Activated CD4-positive, alpha-beta T cell treated with anti-CD3 and anti-CD28 coated beads, Interleukin-2, Interleukin-4, amounts not matched to agents 100 ng/mL and 50 ng/mL, durations not matched to agents 16 hours and 8 hours (primary cell): ENCODE results near the gene SCYGR4.
"Not testable (repeated sequence)": the region's sequence is repeated elsewhere in the genome, so short reads cannot be mapped to it uniquely, and the experiment has no call there.

Source experiments
- DNase-seq: peaks from one replicate; pipeline ENCODE4 v3.0.0-alpha.2; 2020; ENCODE audit warnings: low spot score

SCYGR4 gene, protein sequence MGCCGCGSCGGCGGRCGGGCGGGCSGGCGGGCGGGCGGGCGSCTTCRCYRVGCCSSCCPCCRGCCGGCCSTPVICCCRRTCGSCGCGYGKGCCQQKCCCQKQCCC

GRCh38 chr2:227617316-227618230 lies at the start of gene SCYGR4:
TSS of gene SCYGR4 (plus strand) at chr2:227617498. CDS start at chr2:227617498, 0 bp downstream.
- DNase-seq, result no peak

GRCh38 chr2:227568852-227569169 lies 48.5 kb upstream of the SCYGR4 start:
- DNase-seq, result no peak

GRCh38 chr2:227570615-227571014 lies 46.7 kb upstream of the SCYGR4 start:
- DNase-seq, result no peak

GRCh38 chr2:227576110-227576509 lies 41.2 kb upstream of the SCYGR4 start:
- DNase-seq, result no peak

DNA sequence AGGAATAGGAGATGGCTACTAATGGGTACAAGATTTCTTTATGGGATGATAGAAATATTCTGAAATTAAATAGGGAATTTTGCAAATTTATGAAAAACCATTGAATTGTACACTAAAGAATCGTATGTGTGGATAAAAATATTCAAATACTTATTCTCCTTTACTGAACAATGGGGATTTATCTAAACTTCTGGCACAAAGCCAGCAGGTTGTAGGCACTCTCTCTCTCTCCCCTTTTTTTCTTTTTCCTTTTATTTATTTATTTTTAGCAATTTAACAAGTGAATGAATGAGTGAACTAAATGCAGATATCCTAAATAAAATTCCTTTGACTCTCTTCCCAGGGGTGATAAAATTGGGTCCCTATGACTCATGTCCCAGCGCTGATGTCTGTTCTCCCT lies 40.5 kb upstream of the SCYGR4 start:
- DNase-seq, result no peak

GRCh38 chr2:227577555-227577954 lies 39.7 kb upstream of the SCYGR4 start:
- DNase-seq, result no peak

- no peak for DNase-seq
Measured at GRCh38 chr2:227578642-227579041, 38.7 kb upstream of the SCYGR4 start.

DNA sequence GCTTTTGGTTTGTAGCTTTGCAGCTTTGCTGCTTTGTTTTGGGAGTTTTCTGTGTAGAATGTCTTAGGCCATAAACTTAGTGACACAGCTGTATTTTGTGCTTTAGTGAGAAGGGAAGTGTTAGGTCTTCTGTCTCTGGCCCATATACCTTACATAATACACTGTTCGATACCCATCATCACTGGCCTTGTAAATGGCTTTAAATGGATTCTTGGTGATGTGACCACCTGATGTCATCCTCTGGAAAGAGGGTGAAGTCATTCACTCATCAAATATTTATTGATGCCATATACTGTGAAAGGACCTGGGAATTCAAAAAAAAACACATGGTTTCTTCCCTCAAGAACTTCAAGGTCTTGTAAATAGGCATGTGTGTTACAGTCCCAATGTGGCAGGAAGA lies 37.5 kb upstream of the SCYGR4 start:
- no peak for DNase-seq

GRCh38 chr2:227582369-227582768 lies 34.9 kb upstream of the SCYGR4 start:
- DNase-seq, result no peak

DNA sequence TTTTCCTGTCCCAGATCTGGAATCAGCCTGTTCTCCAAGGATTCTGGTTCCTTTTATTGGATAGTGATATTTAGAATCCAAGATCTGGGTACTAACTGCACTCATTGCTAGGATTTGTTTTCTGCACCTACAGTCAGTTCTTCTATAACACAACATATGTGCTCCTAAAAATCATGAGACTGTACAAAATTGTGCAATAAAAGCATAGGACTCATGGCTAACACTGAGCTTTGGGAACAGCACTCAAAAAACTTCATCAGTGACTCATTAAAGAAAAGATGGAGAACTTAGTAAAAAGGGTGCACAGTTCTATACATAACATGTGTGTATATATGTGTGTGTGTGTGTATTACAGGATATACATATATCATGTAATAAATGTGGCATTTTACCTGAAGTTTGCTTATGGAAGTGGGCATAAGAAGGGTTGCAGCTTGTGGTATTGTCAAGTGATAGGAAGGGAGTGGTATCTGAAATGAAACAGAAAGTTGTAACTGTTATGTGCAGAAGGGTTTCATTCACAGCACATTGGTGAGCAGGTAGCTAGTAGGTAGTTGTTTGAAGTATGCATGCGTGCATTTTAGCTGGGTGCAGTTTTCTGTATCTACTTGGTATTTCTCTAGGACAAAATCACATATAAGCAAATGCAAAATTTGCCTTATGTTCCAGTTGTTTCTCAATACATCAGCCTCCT lies 24.5 kb upstream of the SCYGR4 start:
- DNase-seq, result no peak

DNA sequence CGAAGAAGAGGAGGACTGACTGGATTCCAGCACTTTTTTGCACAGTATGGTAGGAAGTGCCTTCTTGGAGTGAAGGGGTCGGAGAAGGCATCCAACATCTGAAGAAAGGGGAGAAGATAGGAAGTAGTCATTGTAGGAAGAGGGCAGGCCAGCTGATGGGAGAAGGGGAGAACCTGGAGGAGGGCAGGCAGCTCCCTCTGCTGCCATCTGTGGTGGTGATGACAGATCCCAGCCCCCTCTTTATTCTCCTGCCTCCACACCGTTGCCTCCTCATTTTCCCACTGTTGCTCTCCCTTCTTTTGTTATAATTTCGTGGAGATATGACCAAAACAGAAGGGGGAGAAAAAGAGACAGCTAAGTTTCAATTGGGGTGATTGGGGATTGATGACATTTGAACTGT lies 21.5 kb upstream of the SCYGR4 start:
- no peak for DNase-seq

DNA sequence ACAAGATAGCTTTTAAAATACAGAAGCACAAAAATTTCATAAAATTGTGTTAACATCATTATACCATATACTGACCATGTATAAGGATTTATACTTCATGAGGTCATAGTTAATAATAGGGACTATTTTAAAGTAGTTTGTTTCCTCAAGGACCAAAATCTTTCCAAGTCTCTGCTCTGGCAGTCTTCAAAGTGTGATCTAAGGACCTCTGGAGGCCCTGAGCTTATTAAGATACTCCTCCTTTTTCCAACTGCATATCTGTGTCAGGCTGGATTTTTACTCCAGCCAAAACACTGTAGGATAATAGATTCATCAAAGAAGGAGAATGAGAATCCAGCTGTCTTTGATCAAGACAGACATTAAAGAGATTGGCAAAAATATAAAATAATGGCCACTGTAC lies 20.3 kb upstream of the SCYGR4 start:
- no peak for DNase-seq

- no peak for DNase-seq
Measured at GRCh38 chr2:227597998-227598397, 19.3 kb upstream of the SCYGR4 start.

DNA sequence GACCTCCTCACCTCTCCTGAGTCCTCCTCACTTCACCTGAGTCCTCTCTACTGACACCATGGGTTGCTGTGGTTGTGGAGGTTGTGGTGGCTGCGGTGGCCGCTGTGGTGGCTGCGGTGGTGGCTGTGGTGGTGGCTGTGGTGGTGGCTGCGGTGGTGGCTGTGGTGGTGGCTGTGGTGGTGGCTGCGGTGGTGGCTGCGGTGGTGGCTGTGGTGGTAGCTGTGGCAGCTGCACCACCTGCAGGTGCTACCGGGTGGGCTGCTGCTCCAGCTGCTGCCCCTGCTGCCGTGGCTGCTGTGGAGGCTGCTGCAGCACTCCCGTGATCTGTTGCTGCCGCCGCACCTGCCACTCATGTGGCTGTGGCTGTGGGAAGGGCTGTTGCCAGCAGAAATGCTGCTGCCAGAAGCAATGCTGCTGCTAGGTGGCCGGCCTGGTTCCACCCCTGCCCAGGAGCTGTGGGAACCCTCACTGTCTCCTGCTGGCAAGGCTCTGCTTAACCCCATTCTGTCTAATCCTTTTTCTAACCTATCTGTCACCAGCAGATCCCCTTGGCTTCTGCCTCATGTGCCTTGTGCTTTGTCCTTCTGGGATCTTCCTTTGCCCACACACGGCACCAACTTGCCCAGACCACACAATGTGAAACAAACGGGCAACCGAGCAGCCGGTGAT lies 18.3 kb upstream of the SCYGR4 start, which contains the start of gene SCYGR2:
TSS of gene SCYGR2 (plus strand) at position 59 of the 669 bp plus-strand sequence. CDS start at position 59, 0 bp downstream.
- DNase-seq, result not testable (repeated sequence)

DNA sequence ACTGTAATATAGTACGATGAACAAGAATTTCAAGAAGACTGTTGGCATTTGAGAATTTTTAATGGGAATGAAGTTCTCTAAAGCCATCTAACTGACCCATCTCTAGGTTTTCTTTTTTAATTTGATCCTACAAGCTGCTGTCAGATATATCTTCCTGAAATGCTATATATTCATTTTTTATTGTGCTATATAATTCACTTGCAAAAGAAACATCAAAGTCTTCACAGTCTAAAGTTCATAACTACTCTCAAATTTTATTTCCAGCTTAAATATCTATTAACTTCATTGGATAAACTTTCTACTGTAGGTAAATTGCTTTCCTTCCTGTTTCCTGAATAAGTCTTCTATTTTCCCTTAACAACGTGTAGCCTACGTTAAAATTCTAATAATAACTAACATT lies 14.9 kb upstream of the SCYGR4 start:
- no peak for DNase-seq

GRCh38 chr2:227606476-227606875 lies 10.8 kb upstream of the SCYGR4 start:
- DNase-seq, result no peak

- DNase-seq, result no peak
Measured at GRCh38 chr2:227607941-227608340, 9.4 kb upstream of the SCYGR4 start.

GRCh38 chr2:227608561-227609338 lies 8.5 kb upstream of the SCYGR4 start:
- DNase-seq, result no peak

- DNase-seq, result no peak
Measured at GRCh38 chr2:227610123-227610522, 7.2 kb upstream of the SCYGR4 start.

GRCh38 chr2:227612546-227613271 lies 4.6 kb upstream of the SCYGR4 start:
- DNase-seq, result no peak

- no peak for DNase-seq
Measured at GRCh38 chr2:227613272-227613660, 4.0 kb upstream of the SCYGR4 start.
